Activated naive CD4-positive, alpha-beta T cell treated with anti-CD3 and anti-CD28 coated beads, Interleukin-2, amount 50 U/mL, for 24 hours (primary cell): Measurements from ENCODE around the gene ANO2.

ENCODE experiments used
- H3K27ac Mint-ChIP-seq: one replicate; pipeline ENCODE4 v1.8.0; 2021; ENCODE audit warnings: mild to moderate bottlenecking, mixed read lengths
- H3K27me3 Mint-ChIP-seq: one replicate; pipeline ENCODE4 v1.8.0; 2021; ENCODE audit warnings: mixed read lengths
- H3K36me3 Mint-ChIP-seq: one replicate; pipeline ENCODE4 v1.8.0; 2021; ENCODE audit warnings: mixed read lengths
- H3K4me1 Mint-ChIP-seq: one replicate; pipeline ENCODE4 v1.8.0; 2021; ENCODE audit warnings: mixed read lengths
- H3K4me3 Mint-ChIP-seq: one replicate; pipeline ENCODE4 v1.8.0; 2021; ENCODE audit warnings: mild to moderate bottlenecking, mixed read lengths
- H3K9me3 Mint-ChIP-seq: one replicate; pipeline ENCODE4 v1.8.0; 2021; ENCODE audit warnings: mixed read lengths

The ANO2 gene

DNA sequence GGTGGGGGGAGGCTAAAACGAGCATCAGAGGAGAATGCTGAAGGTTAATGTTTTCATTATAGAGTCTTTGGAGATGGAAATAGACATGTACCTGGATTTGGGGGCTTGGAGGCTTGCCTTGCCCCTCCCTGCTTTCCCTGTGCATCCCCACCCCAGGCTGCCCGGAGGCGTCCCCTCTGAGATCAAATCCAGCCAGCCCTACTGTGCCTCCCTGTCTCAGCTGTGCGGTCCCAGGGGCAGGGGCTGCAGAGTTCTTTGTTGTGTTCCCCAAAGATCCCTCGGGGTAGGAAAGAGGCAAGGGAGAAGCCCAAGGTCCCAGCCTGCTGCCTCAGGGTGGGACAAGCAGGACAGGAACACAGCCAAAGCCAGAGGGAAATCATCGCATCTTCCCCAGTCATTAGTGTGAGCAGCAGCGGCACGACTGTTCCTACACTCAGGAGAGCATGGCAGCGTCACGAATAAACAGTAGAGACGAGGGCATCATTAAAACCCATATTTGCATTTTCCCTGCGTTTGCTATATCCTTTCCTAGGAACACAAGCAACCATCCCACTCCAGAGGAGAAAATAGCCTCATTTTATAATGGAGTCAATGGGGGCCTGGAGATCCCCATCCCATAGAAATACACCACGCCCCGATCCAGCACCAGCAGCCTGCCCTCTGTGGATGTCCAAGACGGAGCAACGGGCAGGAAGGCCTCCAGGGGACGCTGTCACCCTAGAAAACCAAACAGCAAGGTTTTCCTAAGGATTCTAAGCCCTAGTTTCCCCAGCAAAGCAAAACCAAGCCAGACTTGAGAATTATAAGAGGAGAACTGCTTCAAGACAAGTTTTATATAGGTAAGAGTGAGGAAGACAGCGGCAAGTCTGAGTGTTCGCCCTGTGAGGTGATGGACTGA lies 32.4 kb downstream of the ANO2 start:
- Mint-ChIP-seq H3K4me1 (no peaks in the 10 kb centered on the region), H3K4me3 (no peak overlapping the region), H3K36me3 (no peaks in the 10 kb centered on the region), H3K9me3 (no peaks in the 10 kb centered on the region), H3K27ac (no peak overlapping the region), H3K27me3 (peaks cover 5% of the 10 kb centered on the region)

DNA sequence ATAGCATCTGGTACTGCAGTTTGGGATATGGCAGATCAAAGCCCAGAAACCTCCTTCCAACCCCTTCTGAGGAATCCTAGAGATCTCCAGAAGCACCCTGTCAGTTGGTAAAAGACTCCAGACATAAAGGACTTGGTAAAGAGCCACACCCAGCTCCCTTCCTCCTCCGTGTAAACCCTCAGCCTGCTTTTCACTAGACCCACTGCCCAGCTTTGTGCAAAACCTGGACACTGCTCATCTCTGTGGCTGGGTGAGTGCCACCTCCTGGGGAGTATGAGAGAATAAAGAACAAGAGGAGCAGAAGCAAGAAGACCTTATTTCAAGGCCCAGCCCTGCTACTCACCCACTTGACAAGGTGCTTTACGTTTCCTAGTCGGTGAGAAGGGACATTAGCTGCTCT lies 33.0 kb downstream of the ANO2 start:
- Mint-ChIP-seq H3K4me1 (no peaks in the 10 kb centered on the region), H3K27ac (no peak overlapping the region), H3K27me3 (peaks cover 5% of the 10 kb centered on the region), H3K36me3 (no peaks in the 10 kb centered on the region), H3K9me3 (no peaks in the 10 kb centered on the region), H3K4me3 (no peak overlapping the region)

- H3K27ac Mint-ChIP-seq: no peak overlapping the region
- H3K27me3 Mint-ChIP-seq: peaks cover 5% of the 10 kb centered on the region
- H3K36me3 Mint-ChIP-seq: no peaks in the 10 kb centered on the region
- H3K4me1 Mint-ChIP-seq: no peaks in the 10 kb centered on the region
- H3K9me3 Mint-ChIP-seq: no peaks in the 10 kb centered on the region
- H3K4me3 Mint-ChIP-seq: no peak overlapping the region
Observed at GRCh38 chr12:5910790-5911548, 34.1 kb downstream of the ANO2 start.

DNA sequence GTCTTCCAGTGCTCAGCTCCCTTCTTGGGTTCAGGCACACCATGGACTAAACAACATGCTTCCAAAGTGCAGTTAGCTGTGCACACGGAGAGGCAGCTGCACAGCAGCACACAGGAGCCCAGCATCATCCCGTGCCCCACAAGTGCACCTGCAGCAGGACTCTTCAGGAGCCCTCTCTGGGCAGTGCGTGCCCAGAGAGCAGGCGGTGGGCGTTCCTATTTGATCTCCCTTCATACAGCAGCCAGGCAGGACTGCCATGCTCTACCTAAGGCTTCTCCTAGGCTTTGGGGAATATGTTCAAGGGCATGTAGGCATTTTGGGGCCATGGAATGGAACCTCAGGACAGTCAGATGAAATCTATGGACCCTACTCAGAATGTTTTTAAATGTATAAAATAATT lies 35.5 kb downstream of the ANO2 start:
- no peaks in the 10 kb centered on the region for H3K36me3 Mint-ChIP-seq
- no peak overlapping the region for H3K4me3 Mint-ChIP-seq
- H3K27ac Mint-ChIP-seq: no peak overlapping the region
- H3K4me1 Mint-ChIP-seq: no peaks in the 10 kb centered on the region
- H3K27me3 Mint-ChIP-seq: peaks cover 7% of the 10 kb centered on the region
- no peaks in the 10 kb centered on the region for H3K9me3 Mint-ChIP-seq

GRCh38 chr12:5908251-5908650 lies 36.8 kb downstream of the ANO2 start:
- no peak overlapping the region for H3K27ac Mint-ChIP-seq
- no peaks in the 10 kb centered on the region for H3K9me3 Mint-ChIP-seq
- peaks cover 9% of the 10 kb centered on the region for H3K27me3 Mint-ChIP-seq
- no peaks in the 10 kb centered on the region for H3K36me3 Mint-ChIP-seq
- no peak overlapping the region for H3K4me3 Mint-ChIP-seq
- H3K4me1 Mint-ChIP-seq: no peaks in the 10 kb centered on the region

DNA sequence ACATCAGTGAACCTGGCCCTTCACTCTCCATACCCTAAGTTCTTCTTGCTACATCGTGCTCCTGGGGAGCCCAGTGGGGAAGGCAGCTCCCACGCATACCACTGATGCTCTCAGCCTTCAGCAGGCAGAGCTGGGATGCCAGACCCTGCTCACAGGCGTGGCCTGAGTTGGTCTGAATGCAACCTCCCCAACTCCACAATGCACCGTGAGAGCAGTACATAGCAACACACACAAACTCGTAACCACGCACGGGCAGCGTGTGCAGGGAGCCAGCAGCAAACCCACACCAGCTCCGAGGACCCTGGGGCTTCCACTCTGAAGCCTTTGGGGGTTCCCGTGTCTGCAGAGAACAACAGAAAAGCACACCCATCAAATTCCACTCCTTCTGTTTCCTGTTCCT lies 37.3 kb downstream of the ANO2 start:
- peaks cover 7% of the 10 kb centered on the region for H3K27me3 Mint-ChIP-seq
- H3K4me1 Mint-ChIP-seq: no peaks in the 10 kb centered on the region
- H3K36me3 Mint-ChIP-seq: no peaks in the 10 kb centered on the region
- H3K4me3 Mint-ChIP-seq: no peak overlapping the region
- H3K27ac Mint-ChIP-seq: no peak overlapping the region
- no peaks in the 10 kb centered on the region for H3K9me3 Mint-ChIP-seq

DNA sequence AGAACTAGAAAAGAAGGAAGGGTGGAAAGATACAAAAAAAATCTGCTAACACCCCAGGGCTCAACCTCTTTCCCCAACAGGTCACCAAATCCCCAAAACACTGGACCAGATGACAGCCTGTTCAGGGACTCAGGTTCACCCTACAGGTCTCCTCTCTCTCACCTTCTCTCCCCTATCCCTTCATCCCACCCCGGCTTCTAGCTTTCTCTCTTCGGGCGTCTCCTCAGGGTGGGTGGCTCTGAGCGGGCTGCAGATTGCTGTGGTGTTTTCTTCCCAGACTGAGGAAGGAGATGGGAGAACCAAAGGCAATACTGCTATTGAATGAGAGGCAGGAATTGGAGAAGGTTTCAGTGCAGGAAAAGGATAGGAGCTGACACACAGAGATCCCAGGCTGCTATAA lies 39.3 kb downstream of the ANO2 start:
- no peaks in the 10 kb centered on the region for H3K4me1 Mint-ChIP-seq
- no peaks in the 10 kb centered on the region for H3K36me3 Mint-ChIP-seq
- no peaks in the 10 kb centered on the region for H3K9me3 Mint-ChIP-seq
- H3K27me3 Mint-ChIP-seq: peaks cover 6% of the 10 kb centered on the region
- no peak overlapping the region for H3K27ac Mint-ChIP-seq
- H3K4me3 Mint-ChIP-seq: no peak overlapping the region

GRCh38 chr12:5904969-5905368 lies 40.1 kb downstream of the ANO2 start:
- Mint-ChIP-seq H3K36me3 (no peaks in the 10 kb centered on the region), H3K4me3 (no peak overlapping the region), H3K9me3 (no peaks in the 10 kb centered on the region), H3K27ac (no peak overlapping the region), H3K4me1 (no peaks in the 10 kb centered on the region), H3K27me3 (peaks cover 10% of the 10 kb centered on the region)

GRCh38 chr12:5904441-5904840 lies 40.6 kb downstream of the ANO2 start:
- no peak overlapping the region for H3K4me3 Mint-ChIP-seq
- H3K4me1 Mint-ChIP-seq: no peaks in the 10 kb centered on the region
- no peaks in the 10 kb centered on the region for H3K36me3 Mint-ChIP-seq
- H3K27ac Mint-ChIP-seq: no peak overlapping the region
- H3K9me3 Mint-ChIP-seq: no peaks in the 10 kb centered on the region
- H3K27me3 Mint-ChIP-seq: peaks cover 10% of the 10 kb centered on the region

GRCh38 chr12:5902736-5903135 lies 42.3 kb downstream of the ANO2 start:
- Mint-ChIP-seq H3K4me1 (no peaks in the 10 kb centered on the region), H3K36me3 (no peaks in the 10 kb centered on the region), H3K27ac (no peak overlapping the region), H3K27me3 (peaks cover 10% of the 10 kb centered on the region), H3K9me3 (no peaks in the 10 kb centered on the region), H3K4me3 (no peak overlapping the region)

DNA sequence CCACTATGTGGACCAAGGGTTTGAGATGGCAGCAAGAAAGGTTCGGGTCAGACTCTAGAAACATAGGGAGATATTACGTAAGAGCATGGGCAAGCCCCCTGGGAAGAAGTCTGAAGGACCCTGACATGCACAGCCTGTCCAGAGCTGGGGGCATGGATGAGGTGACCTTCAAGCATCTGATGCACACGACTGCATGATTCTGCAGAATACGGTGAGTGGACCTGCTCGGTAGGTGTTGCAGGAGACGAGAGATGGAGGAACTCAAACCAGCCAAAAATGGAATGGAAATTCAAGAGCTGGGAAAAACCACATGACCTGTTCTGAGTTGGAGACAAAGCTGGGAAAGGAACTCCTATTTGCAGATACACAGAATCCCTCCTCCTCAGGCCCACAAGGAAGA lies 43.6 kb downstream of the ANO2 start:
- Mint-ChIP-seq H3K36me3 (no peaks in the 10 kb centered on the region), H3K4me1 (no peaks in the 10 kb centered on the region), H3K4me3 (no peak overlapping the region), H3K27me3 (peaks cover 10% of the 10 kb centered on the region), H3K9me3 (no peaks in the 10 kb centered on the region), H3K27ac (no peak overlapping the region)

DNA sequence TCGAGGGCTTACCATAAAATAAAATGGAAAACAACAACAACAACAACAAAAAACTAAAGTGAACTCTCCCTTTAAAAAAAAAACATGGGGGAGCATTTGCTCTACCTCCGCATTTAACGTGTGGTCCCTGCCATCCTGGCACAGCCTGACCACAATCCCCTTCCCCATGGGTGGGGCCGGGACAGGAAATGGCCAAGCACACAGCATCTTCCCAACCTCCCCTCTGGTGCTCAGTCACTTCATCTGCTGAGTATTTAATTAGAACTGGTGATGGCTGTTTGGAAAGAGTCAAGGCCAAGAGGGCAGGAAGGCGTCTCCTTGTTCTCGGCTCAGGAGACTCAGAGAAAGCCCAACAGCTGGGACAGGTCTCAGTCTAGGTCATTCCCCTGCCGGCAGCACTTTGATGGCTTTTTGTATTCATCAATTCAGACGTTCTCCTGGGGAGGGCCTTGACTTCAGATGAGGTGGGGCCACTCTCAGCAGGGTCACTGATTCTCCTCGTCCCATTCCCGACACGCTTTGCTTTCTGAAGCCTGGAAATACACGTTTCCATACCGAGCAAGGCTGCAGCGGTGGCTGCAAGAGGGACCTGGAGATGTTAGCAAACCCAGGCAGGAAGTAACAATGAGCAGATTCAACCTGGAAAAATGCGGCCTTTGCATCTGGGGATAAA lies 44.4 kb downstream of the ANO2 start:
- no peaks in the 10 kb centered on the region for H3K9me3 Mint-ChIP-seq
- H3K36me3 Mint-ChIP-seq: no peaks in the 10 kb centered on the region
- H3K4me1 Mint-ChIP-seq: no peaks in the 10 kb centered on the region
- peaks cover 11% of the 10 kb centered on the region for H3K27me3 Mint-ChIP-seq
- no peak overlapping the region for H3K4me3 Mint-ChIP-seq
- H3K27ac Mint-ChIP-seq: no peak overlapping the region

DNA sequence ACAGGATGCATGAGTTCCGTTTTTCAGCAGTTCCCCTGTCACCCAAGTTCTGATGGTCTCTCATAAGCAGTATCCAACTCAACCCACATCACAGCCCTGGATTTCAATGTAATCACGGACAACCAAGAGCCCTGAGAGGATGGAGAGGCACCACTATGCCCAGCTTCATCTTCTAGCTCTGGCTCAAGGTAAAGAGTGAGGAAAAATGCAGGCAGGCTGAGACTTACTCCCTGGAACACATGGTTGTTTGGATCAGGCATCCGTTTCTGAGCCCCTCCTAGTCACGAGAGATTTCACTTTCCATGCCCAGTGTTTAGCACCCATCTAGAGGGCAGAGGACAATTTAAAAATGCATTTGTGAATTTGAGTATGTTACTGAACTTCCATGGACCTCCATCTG lies 45.0 kb downstream of the ANO2 start:
- Mint-ChIP-seq H3K4me3 (no peak overlapping the region), H3K9me3 (no peaks in the 10 kb centered on the region), H3K4me1 (no peaks in the 10 kb centered on the region), H3K36me3 (no peaks in the 10 kb centered on the region), H3K27me3 (peaks cover 14% of the 10 kb centered on the region), H3K27ac (no peak overlapping the region)

- no peak overlapping the region for H3K27ac Mint-ChIP-seq
- H3K27me3 Mint-ChIP-seq: peaks cover 16% of the 10 kb centered on the region
- H3K4me3 Mint-ChIP-seq: no peak overlapping the region
- peaks cover under 1% of the 10 kb centered on the region for H3K9me3 Mint-ChIP-seq
- H3K4me1 Mint-ChIP-seq: no peaks in the 10 kb centered on the region
- no peaks in the 10 kb centered on the region for H3K36me3 Mint-ChIP-seq
Observed at GRCh38 chr12:5899675-5900074, 45.4 kb downstream of the ANO2 start.

- H3K27me3 Mint-ChIP-seq: peaks cover 21% of the 10 kb centered on the region
- no peak overlapping the region for H3K27ac Mint-ChIP-seq
- H3K4me1 Mint-ChIP-seq: no peaks in the 10 kb centered on the region
- H3K4me3 Mint-ChIP-seq: no peak overlapping the region
- no peaks in the 10 kb centered on the region for H3K36me3 Mint-ChIP-seq
- peaks cover 8% of the 10 kb centered on the region for H3K9me3 Mint-ChIP-seq
Observed at GRCh38 chr12:5898874-5899273, 46.2 kb downstream of the ANO2 start.
